Loucy (cell line): ENCODE results near the gene PIM3.

Experiments used
- EZH2phosphoT487 ChIP-seq: fragments of 200-600 bp; IDR thresholded peaks from 2 replicates; pipeline ENCODE4 v1.6.1; 2018; ENCODE audit warnings: antibody characterized with exemption, mild to moderate bottlenecking, moderate library complexity, borderline replicate concordance
- TF ChIP-seq, protein P1 (sequence below): fragments of 200-600 bp; sonication (generic); conservative IDR thresholded peaks from 2 replicates; pipeline ENCODE4 v1.5.1; 2014; ENCODE audit warnings: mild to moderate bottlenecking, antibody characterized with exemption, low read length

DNA sequence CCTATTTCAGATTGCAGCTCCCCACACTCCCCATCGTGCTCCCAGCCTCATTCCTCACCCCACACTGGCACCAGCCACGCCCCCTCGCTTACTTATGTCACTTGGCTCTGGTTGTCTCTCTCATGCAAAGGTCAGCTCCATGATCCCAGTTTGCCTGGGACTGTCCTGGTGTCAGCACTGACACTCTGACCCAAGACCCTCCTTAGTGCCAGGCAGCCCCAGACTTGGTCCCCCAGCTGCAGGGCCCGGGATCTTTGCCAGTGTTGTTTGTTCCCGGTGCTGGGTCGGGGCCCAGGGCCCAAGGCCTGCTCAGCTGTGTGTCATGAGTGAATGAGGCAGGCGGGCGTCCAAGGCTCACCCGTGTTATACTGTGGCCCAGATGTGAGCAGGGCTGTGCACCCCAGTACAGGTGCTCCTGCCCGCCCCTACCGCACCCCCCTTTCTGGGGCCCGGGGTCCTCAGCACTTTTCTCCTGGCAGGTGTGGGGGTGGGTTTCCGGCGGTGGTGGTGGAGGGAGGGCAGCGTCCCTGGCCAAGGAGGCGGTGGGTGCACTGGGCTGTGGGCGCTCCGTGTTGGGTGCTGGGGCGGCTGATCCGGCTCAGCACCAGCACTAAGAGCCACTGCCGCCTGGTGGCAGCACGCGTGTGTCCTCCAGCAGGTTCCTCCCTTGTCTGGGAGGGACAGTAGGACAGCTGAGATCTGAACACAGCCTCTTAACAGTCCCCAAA lies 32.5 kb downstream of the PIM3 start:
- TF ChIP-seq, protein P1, sequence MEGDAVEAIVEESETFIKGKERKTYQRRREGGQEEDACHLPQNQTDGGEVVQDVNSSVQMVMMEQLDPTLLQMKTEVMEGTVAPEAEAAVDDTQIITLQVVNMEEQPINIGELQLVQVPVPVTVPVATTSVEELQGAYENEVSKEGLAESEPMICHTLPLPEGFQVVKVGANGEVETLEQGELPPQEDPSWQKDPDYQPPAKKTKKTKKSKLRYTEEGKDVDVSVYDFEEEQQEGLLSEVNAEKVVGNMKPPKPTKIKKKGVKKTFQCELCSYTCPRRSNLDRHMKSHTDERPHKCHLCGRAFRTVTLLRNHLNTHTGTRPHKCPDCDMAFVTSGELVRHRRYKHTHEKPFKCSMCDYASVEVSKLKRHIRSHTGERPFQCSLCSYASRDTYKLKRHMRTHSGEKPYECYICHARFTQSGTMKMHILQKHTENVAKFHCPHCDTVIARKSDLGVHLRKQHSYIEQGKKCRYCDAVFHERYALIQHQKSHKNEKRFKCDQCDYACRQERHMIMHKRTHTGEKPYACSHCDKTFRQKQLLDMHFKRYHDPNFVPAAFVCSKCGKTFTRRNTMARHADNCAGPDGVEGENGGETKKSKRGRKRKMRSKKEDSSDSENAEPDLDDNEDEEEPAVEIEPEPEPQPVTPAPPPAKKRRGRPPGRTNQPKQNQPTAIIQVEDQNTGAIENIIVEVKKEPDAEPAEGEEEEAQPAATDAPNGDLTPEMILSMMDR = peak; percentile 78
- no peak for TF ChIP-seq EZH2phosphoT487
